Brain pericyte (primary cell): ENCODE results near the gene COL11A2.
"Not testable (repeated sequence)": the region's sequence is repeated elsewhere in the genome, so short reads cannot be mapped to it uniquely, and the experiment has no call there.

Source experiments
- DNase-seq: peaks from one replicate; pipeline ENCODE4 v3.0.0-alpha.2; 2012; ENCODE audit warnings: low read depth, low spot score

The COL11A2 gene

GRCh38 chr6:33192105-33192646, at the start of gene COL11A2:
Gene COL11A2 (minus strand): TSS chr6:33192467. CDS start chr6:33192240, 227 bp downstream.
- DNase-seq = no peak

- no peak for DNase-seq
Observed at GRCh38 chr6:33241968-33242367, 49.7 kb upstream of the COL11A2 start.

- DNase-seq = no peak
Observed at GRCh38 chr6:33237741-33238140, 45.5 kb upstream of the COL11A2 start.

GRCh38 chr6:33236852-33237251, 44.6 kb upstream of the COL11A2 start:
- DNase-seq = no peak

GRCh38 chr6:33236328-33236727, 44.1 kb upstream of the COL11A2 start:
- DNase-seq = no peak

GRCh38 chr6:33235221-33235634, 43.0 kb upstream of the COL11A2 start:
- no peak for DNase-seq

GRCh38 chr6:33226503-33227120, 34.3 kb upstream of the COL11A2 start:
- DNase-seq = not testable (repeated sequence)

- no peak for DNase-seq
Observed at GRCh38 chr6:33217681-33218080, 25.4 kb upstream of the COL11A2 start.

- DNase-seq = no peak
Observed at GRCh38 chr6:33217246-33217645, 25.0 kb upstream of the COL11A2 start.

GRCh38 chr6:33216117-33216649, 23.9 kb upstream of the COL11A2 start:
- DNase-seq = no peak

GRCh38 chr6:33215271-33216116, 23.2 kb upstream of the COL11A2 start:
- DNase-seq = no peak

GRCh38 chr6:33213989-33214335, 21.7 kb upstream of the COL11A2 start:
- no peak for DNase-seq

GRCh38 chr6:33213166-33213988, 21.1 kb upstream of the COL11A2 start:
- no peak for DNase-seq

- DNase-seq = no peak
Observed at GRCh38 chr6:33212857-33213165, 20.5 kb upstream of the COL11A2 start.

- no peak for DNase-seq
Observed at GRCh38 chr6:33211666-33212422, 19.6 kb upstream of the COL11A2 start.

GRCh38 chr6:33211136-33211535, 18.9 kb upstream of the COL11A2 start:
- no peak for DNase-seq

GRCh38 chr6:33209856-33210255, 17.6 kb upstream of the COL11A2 start:
- DNase-seq = no peak

- no peak for DNase-seq
Observed at GRCh38 chr6:33208091-33208967, 16.1 kb upstream of the COL11A2 start, which contains the start of gene RING1. Gene RING1 (plus strand): TSS chr6:33208500. CDS start chr6:33208823, 323 bp downstream.

- no peak for DNase-seq
Observed at GRCh38 chr6:33207552-33208090, 15.4 kb upstream of the COL11A2 start.
